Right forelimb (tissue), 1 donor: ENCODE results near the gene FASTKD1.

Source experiments
- DNase-seq: peaks from one replicate; pipeline ENCODE4 v3.0.0-alpha.2; 2018

FASTKD1 gene

GRCh38 chr2:169507698-169508097 lies 66.0 kb downstream of the FASTKD1 start:
- DNase-seq, result no peak

GRCh38 chr2:169504651-169505050 lies 69.0 kb downstream of the FASTKD1 start:
- DNase-seq, result no peak

- DNase-seq, result no peak
Measured at GRCh38 chr2:169495310-169495928, 78.2 kb downstream of the FASTKD1 start.

GRCh38 chr2:169493360-169493759 lies 80.3 kb downstream of the FASTKD1 start:
- DNase-seq, result no peak

- no peak for DNase-seq
Measured at GRCh38 chr2:169491378-169491777, 82.3 kb downstream of the FASTKD1 start.

- DNase-seq, result no peak
Measured at GRCh38 chr2:169490834-169491233, 82.8 kb downstream of the FASTKD1 start.

GRCh38 chr2:169486487-169486886 lies 87.2 kb downstream of the FASTKD1 start:
- no peak for DNase-seq

- DNase-seq, result no peak
Measured at GRCh38 chr2:169485650-169486138, 88.0 kb downstream of the FASTKD1 start.

GRCh38 chr2:169480079-169480465 lies 93.6 kb downstream of the FASTKD1 start:
- DNase-seq, result no peak
